Adrenal gland (tissue), 19 donors: ENCODE data around the gene TMEM123. TPM values are rescaled to one million over a fixed set of nuclear protein-coding genes. Genes with fewer than 3 reads are reported as not detected.

Experiments used
- DNase-seq, 7 donors: peaks; one replicate each; pipeline ENCODE4 v3.0.0-alpha.2; 2019 to 2020
- H3K27ac ChIP-seq, 5 donors: fragments of 200-600 bp; sonication (generic) in 4 of 5; 1 replicate in 3 of 5; 2 replicates in 2 of 5; pipeline versions ENCODE4 v1.5.1 to v1.8.0; 2016 to 2020; ENCODE audit warnings: mild to moderate bottlenecking in 1 of 5
- H3K27me3 ChIP-seq: fragments of 200-600 bp; 2 replicates; pipeline ENCODE4 v1.8.0; 2021
- H3K36me3 ChIP-seq, 2 donors: fragments of 200-600 bp; replicated peaks in 1 of 2; 1 replicate in 1 of 2; 2 replicates in 1 of 2; pipeline versions ENCODE4 v1.5.1 to v1.8.0; 2018 to 2022
- H3K4me1 ChIP-seq, 2 donors: fragments of 200-600 bp; replicated peaks in 1 of 2; 1 replicate in 1 of 2; 2 replicates in 1 of 2; pipeline versions ENCODE4 v1.5.1 to v1.8.0; 2018 to 2021
- H3K4me3 ChIP-seq, 4 donors: fragments of 200-600 bp; sonication (generic) in 3 of 4; one replicate each; pipeline ENCODE4 v1.5.1; 2016 to 2018
- H3K9me3 ChIP-seq, 3 donors: fragments of 200-600 bp; sonication (generic) in 1 of 3; replicated peaks in 1 of 3; 1 replicate in 2 of 3; 2 replicates in 1 of 3; pipeline versions ENCODE4 v1.5.1 to v1.8.0; 2016 to 2021
- CTCF ChIP-seq, 6 experiments: fragments of 450-650 bp in 4 of 6; fragments of 200-600 bp in 2 of 6; sonication (generic) in 1 of 6; IDR thresholded peaks; 1 replicate in 5 of 6; 2 replicates in 1 of 6; pipeline versions ENCODE4 v1.5.1 to v1.8.0; 2016 to 2021; ENCODE audit warnings: antibody characterized with exemption in 6 of 6, mild to moderate bottlenecking in 2 of 6, moderate library complexity in 1 of 6
- POLR2A ChIP-seq, 2 donors: fragments of 450-650 bp; IDR thresholded peaks; one replicate each; pipeline ENCODE4 v1.6.1; 2017; ENCODE audit warnings: antibody characterized with exemption in 2 of 2, mild to moderate bottlenecking in 2 of 2, moderate library complexity in 1 of 2
- WGBS, 4 donors: extraction: QIAGEN DNeasy Blood & Tissue Kit in 2 of 4; methylation state at CpG; one replicate each; pipeline versions ENCODE4 v1.1.5 to v1.1.7; 2013 to 2017; 5-methylcytosine and 5-hydroxymethylcytosine counted together
- intact Hi-C, 2 donors: fragments of 100-400 bp; cut with DNase I; formaldehyde crosslinking; loops; one replicate each; pipeline versions ENCODE4 v1.14.1 to v1.15.0; 2022 to 2023
- long read RNA-seq, 10 donors: library from polyadenylated mRNA in 3 of 10; unstranded in 2 of 10; stranded (forward) in 1 of 10; transcript quantifications; one replicate each; pipeline ENCODE4 v2.0.0 and lab custom pipeline, GENCODE V29; 2021 to 2026
- polyA plus RNA-seq, 3 donors: library from polyadenylated mRNA; stranded (reverse); fragments of 200-250 nt in 2 of 3; fragments of 350-450 nt in 1 of 3; fragmentation: Illumina TruSeq in 1 of 3; extraction: RNeasy Lipid Tissue Mini Kit (QIAGEN cat#74804) in 1 of 3; gene quantifications; one replicate each; pipeline ENCODE4 v1.2.3, GENCODE V29; 2013 to 2014
- total RNA-seq, 9 donors: library from RNA; depleted of rRNA in 4 of 9; stranded (reverse); fragments of >200 nt in 4 of 9; fragments of 120-200 nt in 1 of 9; fragmentation: NEBNext Ultra II Directional in 1 of 9; extraction: Animal tissue kit (Norgen Biotek cat#: 25700) in 1 of 9; gene quantifications; one replicate each; pipeline versions ENCODE4 v1.1.0 to v1.2.4, GENCODE V29; 2013 to 2023
- donor health status: healthy with polysubstance abuse.
- donor health status: Bipolar disorder and iron deficiency.
- donor health status: DM: yes; HTN: yes; CAD: no.
- donor health status: DM: no; HTN: no; CAD: no.
- donor health status: DM: no; HTN: no; CAD: no.
- donor health status: DM: yes; HTN: yes; CAD: no.

Gene TMEM123
- total RNA-seq: 100 to 1,000 TPM in 7 of 9 donors, 10 to 100 TPM in 2; 82.0 to 239 (median 120) TPM
- polyA plus RNA-seq: 100 to 1,000 TPM in 1 of 3 donors, 10 to 100 TPM in 2; 19.2 to 284 (median 23.7) TPM
- long read RNA-seq, donor 1, transcript TMEM123-206 (3 exons, 549 nt): minor isoform, 36 of 152 reads
- long read RNA-seq, donor 1, transcript TMEM123-202 (5 exons, 3,579 nt): major isoform, 59 of 152 reads
- long read RNA-seq, donor 1, partial matches to known transcripts: 56 of 152 reads
- long read RNA-seq, donor 1, other reads (novel, unspliced or antisense): 0 of 152 reads
- long read RNA-seq, donor 2, transcript TMEM123-202 (5 exons, 3,579 nt): major isoform, 53 of 139 reads
- long read RNA-seq, donor 2, transcript TMEM123-206 (3 exons, 549 nt): minor isoform, 46 of 139 reads
- long read RNA-seq, donor 2, partial matches to known transcripts: 40 of 139 reads
- long read RNA-seq, donor 2, other reads (novel, unspliced or antisense): 0 of 139 reads
- long read RNA-seq, donor 3, transcript TMEM123-206 (3 exons, 549 nt): minor isoform, 32 of 105 reads
- long read RNA-seq, donor 3, transcript TMEM123-202 (5 exons, 3,579 nt): major isoform, 57 of 105 reads
- long read RNA-seq, donor 3, partial matches to known transcripts: 16 of 105 reads
- long read RNA-seq, donor 3, other reads (novel, unspliced or antisense): 0 of 105 reads
- long read RNA-seq, donor 4, transcript TMEM123-202 (5 exons, 3,579 nt): major isoform, 45 of 59 reads
- long read RNA-seq, donor 4, partial matches to known transcripts: 2 of 59 reads
- long read RNA-seq, donor 4, other reads (novel, unspliced or antisense): 9 of 59 reads
- long read RNA-seq, donor 5, transcript TMEM123-208 (5 exons, 743 nt): minor isoform, 5 of 248 reads
- long read RNA-seq, donor 5, transcript TMEM123-202 (5 exons, 3,579 nt): major isoform, 223 of 248 reads
- long read RNA-seq, donor 5, partial matches to known transcripts: 2 of 248 reads
- long read RNA-seq, donor 5, other reads (novel, unspliced or antisense): 17 of 248 reads
- long read RNA-seq, donor 6, transcript TMEM123-202 (5 exons, 3,579 nt): major isoform, 20 of 25 reads
- long read RNA-seq, donor 6, partial matches to known transcripts: 0 of 25 reads
- long read RNA-seq, donor 6, other reads (novel, unspliced or antisense): 5 of 25 reads
- long read RNA-seq, donor 7, transcript TMEM123-202 (5 exons, 3,579 nt): minor isoform, 28 of 90 reads
- long read RNA-seq, donor 7, transcript TMEM123-206 (3 exons, 549 nt): major isoform, 32 of 90 reads
- long read RNA-seq, donor 7, partial matches to known transcripts: 30 of 90 reads
- long read RNA-seq, donor 7, other reads (novel, unspliced or antisense): 0 of 90 reads
- long read RNA-seq, donor 8, transcript TMEM123-202 (5 exons, 3,579 nt): major isoform, 82 of 221 reads
- long read RNA-seq, donor 8, transcript TMEM123-206 (3 exons, 549 nt): minor isoform, 52 of 221 reads
- long read RNA-seq, donor 8, partial matches to known transcripts: 85 of 221 reads
- long read RNA-seq, donor 8, other reads (novel, unspliced or antisense): 0 of 221 reads
- long read RNA-seq, donor 9, transcript TMEM123-202 (5 exons, 3,579 nt): major isoform, 45 of 100 reads
- long read RNA-seq, donor 9, transcript TMEM123-206 (3 exons, 549 nt): minor isoform, 23 of 100 reads
- long read RNA-seq, donor 9, partial matches to known transcripts: 30 of 100 reads
- long read RNA-seq, donor 9, other reads (novel, unspliced or antisense): 0 of 100 reads
- long read RNA-seq, donor 10, transcript TMEM123-206 (3 exons, 549 nt): minor isoform, 14 of 70 reads
- long read RNA-seq, donor 10, transcript TMEM123-202 (5 exons, 3,579 nt): major isoform, 33 of 70 reads
- long read RNA-seq, donor 10, partial matches to known transcripts: 23 of 70 reads
- long read RNA-seq, donor 10, other reads (novel, unspliced or antisense): 0 of 70 reads

GRCh38 chr11:102452461-102453301 lies at the start of gene TMEM123:
Gene TMEM123 (minus strand): TSS chr11:102452765. CDS start chr11:102452623, 142 bp downstream.
- peak within 1 kb of the TSS; percentile 12 to 95 (median 73) for H3K4me3 ChIP-seq
- H3K9me3 ChIP-seq: no peaks in the 10 kb centered on the region
- peak within 1 kb of the TSS; percentile 15 to 89 (median 86) for H3K27ac ChIP-seq
- peak in 1 of 6 experiments; percentile 1 for TF ChIP-seq CTCF (IDR thresholded peaks at IDR 0.05)
- peak; percentile 63 to 74 for TF ChIP-seq POLR2A (IDR thresholded peaks at IDR 0.05)
- H3K27me3 ChIP-seq: no peaks in the 10 kb centered on the region
- 0 to 2% (median 1%) methylated on average over 15 to 83 of the region's 83 CpGs for WGBS, 4 donors
- DNase-seq: peak; percentile 66 to 83 (median 75)
- peaks cover 0 to 4% of the 10 kb centered on the region in 2 donors for H3K36me3 ChIP-seq
- intact Hi-C loops: loop anchor here in 1 of 2 donors (5.0 kb wide), 1 partner anchor 60 kb away; no protein-coding TSS in a partner anchor
- peaks cover 33 to 34% of the 10 kb centered on the region in 2 donors for H3K4me1 ChIP-seq

GRCh38 chr11:102500829-102501228 lies 48.3 kb upstream of the TMEM123 start:
- WGBS, 4 donors: 58 to 74% (median 68%) methylated on average over 2 of the region's 2 CpGs
- Histone ChIP-seq H3K9me3 (no peaks in the 10 kb centered on the region), H3K36me3 (no peaks in the 10 kb centered on the region), H3K27me3 (no peaks in the 10 kb centered on the region), H3K4me3 (no peak overlapping the region), H3K27ac (no peak overlapping the region), H3K4me1 (no peaks in the 10 kb centered on the region)
- no peak for TF ChIP-seq CTCF (IDR thresholded peaks at IDR 0.05)
- no peak for TF ChIP-seq POLR2A (IDR thresholded peaks at IDR 0.05)
- intact Hi-C loops: no loop called here
- no peak for DNase-seq

- H3K9me3 ChIP-seq: no peaks in the 10 kb centered on the region
- intact Hi-C loops: loop anchor here in 1 of 2 donors (5.0 to 10.0 kb wide), 2 partner anchors 158 to 215 kb away; no protein-coding TSS in a partner anchor
- H3K27ac ChIP-seq: no peak overlapping the region
- no peak overlapping the region for H3K4me3 ChIP-seq
- no peaks in the 10 kb centered on the region for H3K27me3 ChIP-seq
- DNase-seq: no peak
- H3K4me1 ChIP-seq: no peaks in the 10 kb centered on the region
- 40 to 60% (median 48%) methylated on average over 2 of the region's 2 CpGs for WGBS, 4 donors
- no peak for TF ChIP-seq POLR2A (IDR thresholded peaks at IDR 0.05)
- no peak for TF ChIP-seq CTCF (IDR thresholded peaks at IDR 0.05)
- no peaks in the 10 kb centered on the region for H3K36me3 ChIP-seq
Observed at GRCh38 chr11:102499931-102500330, 47.4 kb upstream of the TMEM123 start.
